GM19452 (cell line): ENCODE results near the gene NEO1.

Source experiments
- ATAC-seq: cut with Tn5 transposase; IDR thresholded peaks from one replicate; pipeline ENCODE4 v1.9.1; 2021; ENCODE audit not compliant: unreplicated experiment

NEO1 gene

GRCh38 chr15:73051807-73052652, at the start of gene NEO1:
Gene NEO1 (plus strand): TSS chr15:73052463. CDS start chr15:73052676, 213 bp downstream.
- ATAC-seq, result peak; percentile 55

- no peak for ATAC-seq
Measured at GRCh38 chr15:73004462-73004861, 47.8 kb upstream of the NEO1 start.

GRCh38 chr15:73005032-73005431, 47.2 kb upstream of the NEO1 start:
- ATAC-seq, result no peak

- ATAC-seq, result no peak
Measured at GRCh38 chr15:73005446-73005845, 46.8 kb upstream of the NEO1 start.

- no peak for ATAC-seq
Measured at GRCh38 chr15:73006523-73006922, 45.7 kb upstream of the NEO1 start.

GRCh38 chr15:73009066-73010056, 42.9 kb upstream of the NEO1 start:
- no peak for ATAC-seq

- no peak for ATAC-seq
Measured at GRCh38 chr15:73010154-73011152, 41.8 kb upstream of the NEO1 start.

- ATAC-seq, result no peak
Measured at GRCh38 chr15:73014904-73015303, 37.4 kb upstream of the NEO1 start.

- ATAC-seq, result no peak
Measured at GRCh38 chr15:73015493-73015892, 36.8 kb upstream of the NEO1 start.

- ATAC-seq, result no peak
Measured at GRCh38 chr15:73017987-73018386, 34.3 kb upstream of the NEO1 start.

- no peak for ATAC-seq
Measured at GRCh38 chr15:73019154-73019553, 33.1 kb upstream of the NEO1 start.

GRCh38 chr15:73019601-73020146, 32.6 kb upstream of the NEO1 start:
- ATAC-seq, result no peak

- no peak for ATAC-seq
Measured at GRCh38 chr15:73021139-73021621, 31.1 kb upstream of the NEO1 start.

- no peak for ATAC-seq
Measured at GRCh38 chr15:73022161-73022560, 30.1 kb upstream of the NEO1 start.

- no peak for ATAC-seq
Measured at GRCh38 chr15:73023071-73023470, 29.2 kb upstream of the NEO1 start.

GRCh38 chr15:73024168-73024567, 28.1 kb upstream of the NEO1 start:
- no peak for ATAC-seq

- no peak for ATAC-seq
Measured at GRCh38 chr15:73026511-73027054, 25.7 kb upstream of the NEO1 start.

GRCh38 chr15:73028031-73028430, 24.2 kb upstream of the NEO1 start:
- no peak for ATAC-seq

- ATAC-seq, result no peak
Measured at GRCh38 chr15:73028831-73029451, 23.3 kb upstream of the NEO1 start.
